Glutamatergic neuron (in vitro differentiated cells): ENCODE measurements around the gene ARFGEF3. TPM values are rescaled to one million over a fixed set of nuclear protein-coding genes. Genes with fewer than 3 reads are reported as not detected.
"Not testable (repeated sequence)": the region's sequence is repeated elsewhere in the genome, so short reads cannot be mapped to it uniquely, and the experiment has no call there.

ENCODE experiments used
- DNase-seq: peaks from one replicate; pipeline ENCODE4 v3.0.0; 2022
- H3K27ac Mint-ChIP-seq: one replicate; pipeline ENCODE4 v1.8.0; 2020; ENCODE audit warnings: mild to moderate bottlenecking, mixed read lengths, inconsistent platforms; ENCODE audit not compliant: unreplicated experiment
- H3K27me3 Mint-ChIP-seq: one replicate; pipeline ENCODE4 v1.8.0; 2020; ENCODE audit warnings: mild to moderate bottlenecking, moderate library complexity, mixed read lengths, inconsistent platforms; ENCODE audit not compliant: unreplicated experiment
- H3K36me3 Mint-ChIP-seq: one replicate; pipeline ENCODE4 v1.8.0; 2020; ENCODE audit warnings: mild to moderate bottlenecking, mixed read lengths, inconsistent platforms; ENCODE audit not compliant: unreplicated experiment
- H3K4me1 Mint-ChIP-seq: one replicate; pipeline ENCODE4 v1.8.0; 2020; ENCODE audit warnings: mild to moderate bottlenecking, low read depth, mixed read lengths, inconsistent platforms; ENCODE audit not compliant: unreplicated experiment
- H3K4me3 Mint-ChIP-seq: one replicate; pipeline ENCODE4 v1.8.0; 2020; ENCODE audit warnings: mild to moderate bottlenecking, mixed read lengths, inconsistent platforms; ENCODE audit not compliant: unreplicated experiment
- H3K9me3 Mint-ChIP-seq: one replicate; pipeline ENCODE4 v1.8.0; 2020; ENCODE audit warnings: mild to moderate bottlenecking, moderate library complexity, mixed read lengths, inconsistent platforms; ENCODE audit not compliant: unreplicated experiment
- total RNA-seq: library from RNA; stranded (reverse); fragmentation: NEBNext Ultra II Directional; extraction: Animal tissue kit (Norgen Biotek cat#: 25700); gene quantifications from one replicate; pipeline ENCODE4 v1.2.1, GENCODE V29; 2021; ENCODE audit not compliant: unreplicated experiment
- TF ChIP-seq, protein P1 (sequence below): fragments of 200-600 bp; sonication (generic); IDR thresholded peaks from one replicate; pipeline ENCODE4 v1.5.0; 2021; ENCODE audit not compliant: partially characterized antibody, unreplicated experiment

Gene ARFGEF3
- total RNA-seq, 1 donor from 2014 or later = 15.3 TPM

DNA sequence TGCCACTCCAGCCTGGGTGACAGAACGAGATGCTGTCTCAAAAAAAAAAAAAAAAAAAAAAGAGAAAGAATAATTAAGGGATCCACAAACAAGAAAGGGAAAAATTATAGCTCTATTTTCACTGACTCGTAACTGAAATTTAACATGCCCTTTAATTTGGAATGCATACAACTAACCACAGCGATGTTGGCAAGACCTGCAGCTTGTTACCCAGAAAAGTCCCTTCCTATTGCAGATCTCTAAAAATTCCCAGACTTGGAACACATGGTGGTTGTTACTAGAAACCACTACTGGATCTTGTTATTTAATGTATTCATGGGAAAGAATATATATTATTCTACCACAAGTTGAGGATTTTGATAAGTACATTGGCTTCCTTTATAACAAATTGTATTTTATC lies 188.2 kb downstream of the ARFGEF3 start:
- Mint-ChIP-seq H3K4me1 (no peaks in the 10 kb centered on the region), H3K36me3 (no peaks in the 10 kb centered on the region), H3K4me3 (no peak overlapping the region), H3K27ac (no peak overlapping the region), H3K27me3 (no peaks in the 10 kb centered on the region), H3K9me3 (no peaks in the 10 kb centered on the region)
- TF ChIP-seq, protein P1, sequence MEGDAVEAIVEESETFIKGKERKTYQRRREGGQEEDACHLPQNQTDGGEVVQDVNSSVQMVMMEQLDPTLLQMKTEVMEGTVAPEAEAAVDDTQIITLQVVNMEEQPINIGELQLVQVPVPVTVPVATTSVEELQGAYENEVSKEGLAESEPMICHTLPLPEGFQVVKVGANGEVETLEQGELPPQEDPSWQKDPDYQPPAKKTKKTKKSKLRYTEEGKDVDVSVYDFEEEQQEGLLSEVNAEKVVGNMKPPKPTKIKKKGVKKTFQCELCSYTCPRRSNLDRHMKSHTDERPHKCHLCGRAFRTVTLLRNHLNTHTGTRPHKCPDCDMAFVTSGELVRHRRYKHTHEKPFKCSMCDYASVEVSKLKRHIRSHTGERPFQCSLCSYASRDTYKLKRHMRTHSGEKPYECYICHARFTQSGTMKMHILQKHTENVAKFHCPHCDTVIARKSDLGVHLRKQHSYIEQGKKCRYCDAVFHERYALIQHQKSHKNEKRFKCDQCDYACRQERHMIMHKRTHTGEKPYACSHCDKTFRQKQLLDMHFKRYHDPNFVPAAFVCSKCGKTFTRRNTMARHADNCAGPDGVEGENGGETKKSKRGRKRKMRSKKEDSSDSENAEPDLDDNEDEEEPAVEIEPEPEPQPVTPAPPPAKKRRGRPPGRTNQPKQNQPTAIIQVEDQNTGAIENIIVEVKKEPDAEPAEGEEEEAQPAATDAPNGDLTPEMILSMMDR = no peak
- DNase-seq = no peak

DNA sequence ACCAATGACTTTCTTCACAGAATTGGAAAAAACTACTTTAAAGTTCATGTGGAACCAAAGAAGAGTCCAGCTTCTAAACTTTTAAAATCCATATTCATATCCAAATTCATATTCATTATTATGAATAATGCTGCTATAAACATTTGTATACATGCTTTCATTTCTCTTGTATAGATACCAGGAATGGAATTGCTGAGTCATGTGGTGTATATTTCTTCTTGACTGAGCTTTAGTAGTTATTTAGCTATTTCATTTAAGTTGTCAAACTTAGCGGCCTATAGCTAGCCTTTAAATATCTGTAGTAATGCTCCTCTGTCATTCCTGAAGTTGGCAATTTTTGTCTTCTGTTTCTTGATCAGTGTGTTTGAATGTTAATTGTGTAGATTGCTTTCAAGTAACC lies 196.2 kb downstream of the ARFGEF3 start:
- no peak for DNase-seq
- no peaks in the 10 kb centered on the region for H3K9me3 Mint-ChIP-seq
- no peaks in the 10 kb centered on the region for H3K4me1 Mint-ChIP-seq
- TF ChIP-seq, protein P1 = no peak
- H3K4me3 Mint-ChIP-seq = no peak overlapping the region
- H3K27me3 Mint-ChIP-seq = no peaks in the 10 kb centered on the region
- no peaks in the 10 kb centered on the region for H3K36me3 Mint-ChIP-seq
- no peak overlapping the region for H3K27ac Mint-ChIP-seq

DNA sequence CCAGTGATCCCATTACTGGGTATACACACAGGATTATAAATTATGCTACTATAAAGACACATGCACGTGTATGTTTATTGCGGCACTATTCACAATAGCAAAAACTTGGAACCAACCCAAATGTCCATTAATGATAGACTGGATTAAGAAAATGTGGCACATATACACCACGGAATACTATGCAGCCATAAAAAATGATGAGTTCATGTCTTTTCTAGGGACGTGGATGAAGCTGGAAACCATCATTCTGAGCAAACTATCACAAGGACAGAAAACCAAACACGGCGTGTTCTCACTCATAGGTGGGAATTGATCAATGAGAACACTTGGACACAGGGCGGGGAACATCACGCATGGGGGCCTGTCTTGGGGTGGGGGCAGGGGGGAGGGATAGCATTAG lies 206.9 kb downstream of the ARFGEF3 start:
- not testable (repeated sequence) for H3K4me3 Mint-ChIP-seq, DNase-seq, H3K36me3 Mint-ChIP-seq

DNA sequence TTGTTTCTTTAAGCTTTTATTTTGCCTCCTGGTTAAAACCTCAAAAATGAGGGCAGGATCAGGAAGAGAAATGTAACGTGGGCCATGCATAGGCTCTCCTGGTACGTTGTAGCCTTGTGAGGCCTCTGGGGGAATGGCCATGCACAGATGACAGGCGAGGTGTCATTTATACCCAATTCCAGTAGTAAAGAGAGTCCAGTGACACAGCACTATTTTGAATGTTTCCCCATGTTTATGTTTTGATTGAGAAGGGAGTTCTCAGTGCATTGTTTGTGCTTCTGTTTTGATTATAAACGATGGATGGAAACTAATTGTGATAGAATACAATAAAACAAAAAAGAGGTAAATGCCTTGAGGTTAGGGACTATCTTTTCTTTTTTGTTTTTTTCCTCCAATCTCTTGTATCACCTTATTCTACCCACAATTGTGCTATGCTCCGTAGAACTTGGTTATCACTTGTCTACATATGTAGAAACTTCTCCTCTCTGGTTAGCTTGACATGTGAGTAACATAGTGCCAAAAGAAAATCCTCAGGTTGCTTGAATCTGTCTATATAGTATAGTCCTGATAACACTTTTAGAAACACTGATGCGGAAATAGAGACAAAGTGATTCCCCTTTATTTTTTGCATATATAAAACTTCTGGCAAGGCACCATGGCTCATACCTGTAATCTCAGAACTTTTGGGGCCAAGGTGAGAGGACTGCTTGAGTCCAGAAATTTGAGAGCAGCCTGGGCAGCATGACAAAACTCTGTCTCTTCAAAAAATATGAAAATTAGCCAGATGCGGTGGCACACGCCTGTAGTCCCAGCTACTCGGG lies 209.1 kb downstream of the ARFGEF3 start:
- Mint-ChIP-seq H3K9me3 (no peaks in the 10 kb centered on the region), H3K27me3 (no peaks in the 10 kb centered on the region), H3K4me3 (no peak overlapping the region), H3K4me1 (peaks cover 2% of the 10 kb centered on the region), H3K27ac (no peak overlapping the region), H3K36me3 (no peaks in the 10 kb centered on the region)
- DNase-seq = no peak
- TF ChIP-seq, protein P1 = no peak

More for the DNA sequence above, 206.9 kb downstream of the ARFGEF3 start:
- not testable (repeated sequence) for H3K27me3 Mint-ChIP-seq, H3K9me3 Mint-ChIP-seq, H3K27ac Mint-ChIP-seq, H3K4me1 Mint-ChIP-seq

DNA sequence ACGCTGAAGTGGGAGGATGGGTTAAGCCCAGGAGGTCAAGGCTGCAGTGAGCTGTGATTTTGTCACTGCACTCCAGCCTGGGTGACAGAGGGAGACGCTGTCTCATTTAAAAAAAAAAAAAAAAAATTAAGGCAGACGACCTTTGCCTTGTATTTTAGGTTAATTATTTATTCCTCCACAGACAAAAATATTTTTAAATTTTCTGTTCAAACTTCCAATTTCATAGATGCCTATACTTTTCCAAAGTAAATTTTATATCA lies 209.6 kb downstream of the ARFGEF3 start:
- Mint-ChIP-seq H3K27me3 (no peaks in the 10 kb centered on the region), H3K4me1 (peaks cover 2% of the 10 kb centered on the region), H3K4me3 (no peak overlapping the region), H3K9me3 (no peaks in the 10 kb centered on the region), H3K36me3 (no peaks in the 10 kb centered on the region), H3K27ac (no peak overlapping the region)
- TF ChIP-seq, protein P1 = no peak
- no peak for DNase-seq
